IMR-90 (cell line): ENCODE results near the gene ADCY5. TPM values are rescaled to one million over a fixed set of nuclear protein-coding genes. Genes with fewer than 3 reads are reported as not detected.

Experiments used
- ATAC-seq: fragments of 200-7000 bp; cut with Tn5 transposase; 2 replicates; pipeline ENCODE4 v1.9.1; 2020; ENCODE audit warnings: low read depth, mild to moderate bottlenecking, moderate library complexity
- BruUV-seq: library from RNA; stranded (reverse); fragments of 400-500 nt; replicated peaks from 2 replicates; lab custom pipeline; 2021; lab: Mats Ljungman, UMichigan
- CTCF ChIA-PET: fragments of 300-600 bp; formaldehyde crosslinking; extraction: SDS; loops from one replicate; lab custom pipeline; 2021; ENCODE audit warnings: antibody characterized with exemption; lab: Yijun Ruan, JAX
- POLR2A ChIA-PET: fragments of 300-600 bp; sonication (Branson Sonifier 250); formaldehyde crosslinking; loops from one replicate; lab custom pipeline; 2022; ENCODE audit warnings: antibody characterized with exemption; ENCODE audit not compliant: unreplicated experiment; lab: Charles Lee
- DNase-seq: peaks from one replicate; pipeline ENCODE4 v3.0.0; 2013
- H2AFZ ChIP-seq: replicated peaks from 2 replicates; pipeline ENCODE3; 2013; ENCODE audit warnings: low read length, mild to moderate bottlenecking; ENCODE audit not compliant: poor library complexity
- H2AK5ac ChIP-seq: 2 replicates; pipeline ENCODE4 v1.6.1; 2013; ENCODE audit warnings: low read depth, low read length, inconsistent platforms
- H2AK9ac ChIP-seq: replicated peaks from 2 replicates; pipeline ENCODE3; 2013; ENCODE audit warnings: mild to moderate bottlenecking, low read depth, low read length, moderate library complexity; ENCODE audit not compliant: poor library complexity
- H2BK120ac ChIP-seq: 2 replicates; pipeline ENCODE4 v1.6.1; 2013; ENCODE audit warnings: low read depth, low read length, inconsistent platforms
- H2BK15ac ChIP-seq: 3 replicates; pipeline ENCODE4 v1.6.1; 2013; ENCODE audit warnings: low read depth, low read length, inconsistent platforms
- H2BK20ac ChIP-seq: 2 replicates; pipeline ENCODE4 v1.6.1; 2013; ENCODE audit warnings: low read depth, mild to moderate bottlenecking, inconsistent platforms, low read length, moderate library complexity
- H2BK5ac ChIP-seq: 2 replicates; pipeline ENCODE4 v1.6.1; 2013; ENCODE audit warnings: mild to moderate bottlenecking, low read depth, low read length, inconsistent platforms; ENCODE audit not compliant: poor library complexity, severe bottlenecking
- H3K14ac ChIP-seq: replicated peaks from 2 replicates; pipeline ENCODE4 v1.6.1; 2013; ENCODE audit warnings: low read depth, low read length, inconsistent platforms
- H3K18ac ChIP-seq: 2 replicates; pipeline ENCODE4 v1.6.1; 2013; ENCODE audit warnings: low read depth, low read length, control low read depth
- H3K23ac ChIP-seq: 2 replicates; pipeline ENCODE4 v1.6.1; 2013; ENCODE audit warnings: low read depth, low read length, inconsistent platforms
- H3K27ac ChIP-seq: 2 replicates; pipeline ENCODE4 v1.5.1; 2013; ENCODE audit warnings: mild to moderate bottlenecking, control low read depth, low read length; ENCODE audit not compliant: insufficient read depth
- H3K27me3 ChIP-seq: 2 replicates; pipeline ENCODE4 v1.6.1; 2013; ENCODE audit warnings: low read length; ENCODE audit not compliant: control insufficient read depth, insufficient read depth
- H3K36me3 ChIP-seq: 2 replicates; pipeline ENCODE4 v1.6.1; 2013; ENCODE audit warnings: low read length, mixed read lengths; ENCODE audit not compliant: control insufficient read depth, insufficient read depth
- H3K4ac ChIP-seq: 2 replicates; pipeline ENCODE4 v1.6.1; 2013; ENCODE audit warnings: low read depth, low read length, inconsistent platforms
- H3K4me1 ChIP-seq: 2 replicates; pipeline ENCODE4 v1.6.1; 2013; ENCODE audit warnings: low read length, mixed read lengths; ENCODE audit not compliant: control insufficient read depth, insufficient read depth
- H3K4me2 ChIP-seq: 2 replicates; pipeline ENCODE4 v1.6.1; 2013; ENCODE audit warnings: low read depth, mild to moderate bottlenecking, control low read depth, low read length, moderate library complexity
- H3K4me3 ChIP-seq: 2 replicates; pipeline ENCODE4 v1.5.1; 2013; ENCODE audit warnings: low read depth, mild to moderate bottlenecking, control low read depth, low read length, moderate library complexity; ENCODE audit not compliant: insufficient read depth
- H3K56ac ChIP-seq: 2 replicates; pipeline ENCODE4 v1.6.1; 2013; ENCODE audit warnings: low read length, inconsistent platforms; ENCODE audit not compliant: insufficient read depth; ENCODE audit errors: extremely low read depth
- H3K79me1 ChIP-seq, 2 experiments: 2 replicates each; pipeline ENCODE4 v1.6.1; 2013; ENCODE audit warnings: low read length in 2 of 2, inconsistent platforms in 1 of 2, low read depth in 1 of 2
- H3K9ac ChIP-seq: 2 replicates; pipeline ENCODE4 v1.6.1; 2013; ENCODE audit warnings: low read depth, low read length, control low read depth
- H3K9me1 ChIP-seq: 2 replicates; pipeline ENCODE4 v1.6.1; 2013; ENCODE audit warnings: low read length, inconsistent platforms; ENCODE audit not compliant: insufficient read depth
- H3K9me3 ChIP-seq: 2 replicates; pipeline ENCODE4 v1.6.1; 2013; ENCODE audit warnings: low read length; ENCODE audit not compliant: control insufficient read depth, insufficient read depth
- H4K20me1 ChIP-seq: 2 replicates; pipeline ENCODE4 v1.6.1; 2013; ENCODE audit warnings: low read length, inconsistent platforms; ENCODE audit not compliant: insufficient read depth
- H4K5ac ChIP-seq: 2 replicates; pipeline ENCODE4 v1.6.1; 2013; ENCODE audit warnings: mild to moderate bottlenecking, low read depth, low read length, control low read depth
- H4K8ac ChIP-seq, 2 experiments: 2 replicates each; pipeline ENCODE4 v1.6.1; 2013; ENCODE audit warnings: low read depth in 2 of 2, low read length in 2 of 2, control low read depth in 1 of 2, inconsistent platforms in 1 of 2
- H4K91ac ChIP-seq: 2 replicates; pipeline ENCODE4 v1.6.1; 2013; ENCODE audit warnings: low read depth, low read length, inconsistent platforms; ENCODE audit not compliant: insufficient read depth
- CEBPB ChIP-seq: IDR thresholded peaks from 2 replicates; pipeline ENCODE4 v1.6.1; 2012; ENCODE audit warnings: low read depth, low read length, improper control_type of control experiment
- CTCF ChIP-seq: conservative IDR thresholded peaks from 2 replicates; pipeline ENCODE4 v1.5.1; 2012; ENCODE audit warnings: mild to moderate bottlenecking, low read depth, low read length, improper control_type of control experiment
- FOS ChIP-seq: fragments of 150-350 bp; IDR thresholded peaks from 2 replicates; pipeline ENCODE4 v1.6.1; 2016; ENCODE audit warnings: low read depth, low read length
- WGBS, 2 experiments: methylation state at CpG; one replicate each; pipeline versions ENCODE4 v1.1.5 to v1.1.7; 2013; ENCODE audit warnings: missing lambda C conversion rate in 2 of 2; ENCODE audit not compliant: insufficient read length in 1 of 2; ENCODE audit errors: extremely low coverage in 2 of 2; 5-methylcytosine and 5-hydroxymethylcytosine counted together
- dilution Hi-C: fragments of 300-500 bp; cut with HindIII; formaldehyde crosslinking; loops from one replicate; pipeline ENCODE4 v1.14.3; 2018; ENCODE audit warnings: low sequenced_read_pairs; ENCODE audit not compliant: unreplicated experiment
- in situ Hi-C: fragments of 300-500 bp; cut with MboI; formaldehyde crosslinking; loops from 3 replicates; pipeline ENCODE4 v1.14.3; 2019; ENCODE audit warnings: low sequenced_read_pairs, inconsistent platforms, mixed read lengths
- intact Hi-C: fragments of 100-400 bp; cut with micrococcal nuclease; formaldehyde crosslinking; loops from 2 replicates; pipeline ENCODE4 v1.10.0; 2022
- polyA plus RNA-seq, 3 experiments: library from polyadenylated mRNA; depleted of rRNA; stranded (reverse); fragments of >200 nt; gene quantifications; 2 replicates each; pipeline ENCODE4 v1.2.3, GENCODE V29; 2012; ENCODE audit warnings: low replicate concordance in 1 of 3
- total RNA-seq: library from RNA; depleted of rRNA; stranded (reverse); fragments of >200 nt; gene quantifications from 2 replicates; pipeline ENCODE4 v1.2.3, GENCODE V29; 2012

Gene ADCY5
- total and polyA plus RNA-seq, 2 of the 4 experiments (the other 2 are of a cell fraction), result 0.14 to 0.18 TPM

DNA sequence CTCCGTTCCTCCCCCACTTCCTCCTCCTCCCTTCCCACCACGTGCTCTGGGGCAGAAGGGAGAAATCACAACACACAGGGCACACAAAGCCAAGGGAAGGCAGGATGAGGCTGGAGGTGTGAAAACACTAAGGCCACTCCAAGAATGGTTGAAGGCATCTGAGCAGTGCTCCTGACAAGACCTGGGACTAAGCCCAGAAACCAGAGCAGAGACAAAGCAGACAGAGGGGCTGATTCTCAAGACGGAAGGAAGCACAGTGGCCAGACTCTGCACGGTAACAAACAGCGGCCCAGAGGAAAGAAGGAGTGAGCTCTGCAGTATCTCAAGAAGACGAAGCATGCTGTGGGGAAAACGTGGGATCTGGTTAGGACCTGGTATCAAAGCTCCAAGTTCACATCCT is 78.1 kb downstream of the ADCY5 start:
- Histone ChIP-seq H2BK120ac (no peak overlapping the region), H2BK20ac (no peak overlapping the region), H3K4me3 (no peak overlapping the region), H3K14ac (no peak overlapping the region), H3K56ac (no peak overlapping the region), H3K9ac (no peak overlapping the region), H3K4me2 (no peak overlapping the region), H3K4ac (no peak overlapping the region), H3K27ac (no peak overlapping the region), H4K5ac (no peak overlapping the region), H3K27me3 (peaks cover 71% of the 10 kb centered on the region), H4K8ac (no peak overlapping the region), H3K18ac (no peak overlapping the region), H3K9me1 (no peaks in the 10 kb centered on the region), H2BK5ac (no peak overlapping the region), H2AFZ (no peak overlapping the region), H2AK5ac (no peak overlapping the region), H3K4me1 (no peaks in the 10 kb centered on the region), H3K9me3 (peaks cover 4% of the 10 kb centered on the region; the same call in 1 of the 2 replicates), H2AK9ac (no peak overlapping the region), H3K79me1 (no peaks in the 10 kb centered on the region), H2BK15ac (no peak overlapping the region), H4K91ac (no peak overlapping the region), H3K36me3 (no peaks in the 10 kb centered on the region), H4K20me1 (no peaks in the 10 kb centered on the region; the same call in 1 of the 2 replicates), H3K23ac (no peak overlapping the region)
- dilution Hi-C loops, result no loop called here
- DNase-seq (no peak), ATAC-seq (no peak)
- WGBS, 2 experiments, result 57% methylated on average over 2 of the region's 7 CpGs; no CpG with 5 or more reads in 1 of the 2 experiments
- intact Hi-C loops, result no loop called here
- ChIA-PET CTCF (no interaction called here), POLR2A (no interaction called here)
- BruUV-seq, result no TSS peak
- TF ChIP-seq CEBPB, result no peak
- TF ChIP-seq FOS, result no peak
- TF ChIP-seq CTCF, result no peak
- in situ Hi-C loops, result no loop called here
